Measurements from ENCODE around the gene ARFGEF3. TPM values are rescaled to one million over a fixed set of nuclear protein-coding genes. Genes with fewer than 3 reads are reported as not detected.

The ARFGEF3 gene
- total and polyA plus RNA-seq, 2 donors, result 1.3 to 9.6 TPM

- no peak overlapping the region for H3K27ac ChIP-seq (ENCODE audit: low read depth)
- H3K36me3 ChIP-seq (ENCODE audit: insufficient read depth), result no peaks in the 10 kb centered on the region
- DNase-seq (ENCODE audit: extremely low spot score), result no peak
- H3K4me3 ChIP-seq (ENCODE audit: low read depth, low read length), result no peak overlapping the region
- 79% methylated on average over 21 of the region's 21 CpGs for WGBS
- no peaks in the 10 kb centered on the region for H3K4me1 ChIP-seq (ENCODE audit: insufficient read depth)
Measured at GRCh38 chr6:138291036-138291848, 129.5 kb downstream of the ARFGEF3 start.

GRCh38 chr6:138291849-138292181 is 130.1 kb downstream of the ARFGEF3 start:
- Histone ChIP-seq H3K4me3 (ENCODE audit: low read depth, low read length) (no peak overlapping the region), H3K4me1 (ENCODE audit: insufficient read depth) (no peaks in the 10 kb centered on the region), H3K36me3 (ENCODE audit: insufficient read depth) (no peaks in the 10 kb centered on the region), H3K27ac (ENCODE audit: low read depth) (no peak overlapping the region)
- 87% methylated on average over 28 of the region's 28 CpGs for WGBS
- DNase-seq (ENCODE audit: extremely low spot score), result no peak

- Histone ChIP-seq H3K36me3 (ENCODE audit: insufficient read depth) (no peaks in the 10 kb centered on the region), H3K27ac (ENCODE audit: low read depth) (no peak overlapping the region), H3K4me1 (ENCODE audit: insufficient read depth) (no peaks in the 10 kb centered on the region), H3K4me3 (ENCODE audit: low read depth, low read length) (no peak overlapping the region)
- no peak for DNase-seq (ENCODE audit: extremely low spot score)
- WGBS, result 84% methylated on average over 6 of the region's 6 CpGs
Measured at GRCh38 chr6:138292482-138292881, 130.7 kb downstream of the ARFGEF3 start.

- no peak overlapping the region for H3K4me3 ChIP-seq (ENCODE audit: low read depth, low read length)
- 81% methylated on average over 7 of the region's 7 CpGs for WGBS
- H3K36me3 ChIP-seq (ENCODE audit: insufficient read depth), result no peaks in the 10 kb centered on the region
- H3K4me1 ChIP-seq (ENCODE audit: insufficient read depth), result no peaks in the 10 kb centered on the region
- DNase-seq (ENCODE audit: extremely low spot score), result no peak
- no peak overlapping the region for H3K27ac ChIP-seq (ENCODE audit: low read depth)
Measured at GRCh38 chr6:138293428-138294395, 132.0 kb downstream of the ARFGEF3 start.

GRCh38 chr6:138296381-138296780 is 134.6 kb downstream of the ARFGEF3 start:
- H3K36me3 ChIP-seq (ENCODE audit: insufficient read depth), result peaks cover 2% of the 10 kb centered on the region
- WGBS, result 94% methylated on average over 9 of the region's 9 CpGs
- no peak for DNase-seq (ENCODE audit: extremely low spot score)
- no peaks in the 10 kb centered on the region for H3K4me1 ChIP-seq (ENCODE audit: insufficient read depth)
- H3K4me3 ChIP-seq (ENCODE audit: low read depth, low read length), result no peak overlapping the region
- no peak overlapping the region for H3K27ac ChIP-seq (ENCODE audit: low read depth)

- no peak for DNase-seq (ENCODE audit: extremely low spot score)
- H3K4me3 ChIP-seq (ENCODE audit: low read depth, low read length), result no peak overlapping the region
- H3K27ac ChIP-seq (ENCODE audit: low read depth), result no peak overlapping the region
Measured at GRCh38 chr6:138296786-138297185, 135.0 kb downstream of the ARFGEF3 start.

GRCh38 chr6:138297761-138298298 is 136.1 kb downstream of the ARFGEF3 start:
- DNase-seq (ENCODE audit: extremely low spot score), result no peak

More at GRCh38 chr6:138296786-138297185, 135.0 kb downstream of the ARFGEF3 start:
- peaks cover 2% of the 10 kb centered on the region for H3K36me3 ChIP-seq (ENCODE audit: insufficient read depth)
- H3K4me1 ChIP-seq (ENCODE audit: insufficient read depth), result no peaks in the 10 kb centered on the region
- WGBS, result 96% methylated on average over 7 of the region's 7 CpGs

GRCh38 chr6:138300469-138300868 is 138.7 kb downstream of the ARFGEF3 start:
- no peak overlapping the region for H3K4me3 ChIP-seq (ENCODE audit: low read depth, low read length)
- H3K36me3 ChIP-seq (ENCODE audit: insufficient read depth), result peaks cover 2% of the 10 kb centered on the region
- no peaks in the 10 kb centered on the region for H3K4me1 ChIP-seq (ENCODE audit: insufficient read depth)
- 83% methylated on average over 4 of the region's 4 CpGs for WGBS
- H3K27ac ChIP-seq (ENCODE audit: low read depth), result no peak overlapping the region
- DNase-seq (ENCODE audit: extremely low spot score), result no peak

More at GRCh38 chr6:138297761-138298298, 136.1 kb downstream of the ARFGEF3 start:
- WGBS, result 45% methylated on average over 1 of the region's 1 CpG
- no peaks in the 10 kb centered on the region for H3K4me1 ChIP-seq (ENCODE audit: insufficient read depth)
- H3K27ac ChIP-seq (ENCODE audit: low read depth), result no peak overlapping the region
- H3K36me3 ChIP-seq (ENCODE audit: insufficient read depth), result peaks cover 2% of the 10 kb centered on the region
- no peak overlapping the region for H3K4me3 ChIP-seq (ENCODE audit: low read depth, low read length)

- no peak overlapping the region for H3K4me3 ChIP-seq (ENCODE audit: low read depth, low read length)
- DNase-seq (ENCODE audit: extremely low spot score), result no peak
- no peaks in the 10 kb centered on the region for H3K4me1 ChIP-seq (ENCODE audit: insufficient read depth)
- H3K27ac ChIP-seq (ENCODE audit: low read depth), result no peak overlapping the region
- 61% methylated on average over 2 of the region's 2 CpGs for whole genome bisulfite sequencing
- H3K36me3 ChIP-seq (ENCODE audit: insufficient read depth), result peaks cover 2% of the 10 kb centered on the region
Measured at GRCh38 chr6:138302554-138302953, 140.8 kb downstream of the ARFGEF3 start.

GRCh38 chr6:138307352-138307751 is 145.6 kb downstream of the ARFGEF3 start:
- 14% methylated on average over 1 of the region's 1 CpG for WGBS
- H3K27ac ChIP-seq (ENCODE audit: low read depth), result no peak overlapping the region
- H3K4me3 ChIP-seq (ENCODE audit: low read depth, low read length), result no peak overlapping the region
- H3K4me1 ChIP-seq (ENCODE audit: insufficient read depth), result no peaks in the 10 kb centered on the region
- no peak for DNase-seq (ENCODE audit: extremely low spot score)
- H3K36me3 ChIP-seq (ENCODE audit: insufficient read depth), result no peaks in the 10 kb centered on the region

- H3K4me1 ChIP-seq (ENCODE audit: insufficient read depth), result no peaks in the 10 kb centered on the region
- H3K27ac ChIP-seq (ENCODE audit: low read depth), result no peak overlapping the region
- 40% methylated on average over 11 of the region's 11 CpGs for WGBS
- no peaks in the 10 kb centered on the region for H3K36me3 ChIP-seq (ENCODE audit: insufficient read depth)
- H3K4me3 ChIP-seq (ENCODE audit: low read depth, low read length), result no peak overlapping the region
- no peak for DNase-seq (ENCODE audit: extremely low spot score)
Measured at GRCh38 chr6:138307816-138308730, 146.3 kb downstream of the ARFGEF3 start.

GRCh38 chr6:138308731-138309110 is 147.0 kb downstream of the ARFGEF3 start:
- Histone ChIP-seq H3K27ac (ENCODE audit: low read depth) (no peak overlapping the region), H3K4me3 (ENCODE audit: low read depth, low read length) (no peak overlapping the region), H3K36me3 (ENCODE audit: insufficient read depth) (no peaks in the 10 kb centered on the region), H3K4me1 (ENCODE audit: insufficient read depth) (no peaks in the 10 kb centered on the region)
- DNase-seq (ENCODE audit: extremely low spot score), result no peak
- WGBS, result 99% methylated on average over 1 of the region's 1 CpG

GRCh38 chr6:138309695-138310094 is 148.0 kb downstream of the ARFGEF3 start:
- Histone ChIP-seq H3K4me3 (ENCODE audit: low read depth, low read length) (no peak overlapping the region), H3K27ac (ENCODE audit: low read depth) (no peak overlapping the region), H3K36me3 (ENCODE audit: insufficient read depth) (no peaks in the 10 kb centered on the region), H3K4me1 (ENCODE audit: insufficient read depth) (no peaks in the 10 kb centered on the region)
- no peak for DNase-seq (ENCODE audit: extremely low spot score)
- WGBS, result 90% methylated on average over 1 of the region's 1 CpG
